Fibroblast of skin of right biceps (primary cell): Measurements from ENCODE around the gene ZBP1.

Source experiments
- DNase-seq: peaks from one replicate; pipeline ENCODE4 v3.0.0-alpha.2; 2013

Gene ZBP1

DNA sequence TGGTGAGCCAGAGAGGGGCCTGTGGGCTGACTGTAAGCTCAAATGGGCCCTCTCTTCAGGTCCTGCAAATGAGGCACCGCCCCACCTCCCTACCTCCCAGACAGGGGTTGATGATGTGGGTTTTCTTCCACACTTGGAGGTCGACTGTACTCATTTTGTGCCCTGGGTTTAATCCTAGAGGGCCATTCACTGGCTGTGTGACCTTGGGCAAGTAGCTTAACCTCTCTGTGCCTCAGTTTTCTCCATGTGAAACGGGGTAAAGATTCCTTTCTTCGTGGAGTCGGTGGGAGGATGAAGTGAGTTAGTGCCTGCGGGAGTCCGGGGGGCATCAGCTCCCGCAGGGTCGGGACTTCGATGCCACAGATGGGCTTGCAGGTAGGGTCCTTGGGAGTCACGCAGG, 23.9 kb downstream of the ZBP1 start:
- DNase-seq: no peak

DNA sequence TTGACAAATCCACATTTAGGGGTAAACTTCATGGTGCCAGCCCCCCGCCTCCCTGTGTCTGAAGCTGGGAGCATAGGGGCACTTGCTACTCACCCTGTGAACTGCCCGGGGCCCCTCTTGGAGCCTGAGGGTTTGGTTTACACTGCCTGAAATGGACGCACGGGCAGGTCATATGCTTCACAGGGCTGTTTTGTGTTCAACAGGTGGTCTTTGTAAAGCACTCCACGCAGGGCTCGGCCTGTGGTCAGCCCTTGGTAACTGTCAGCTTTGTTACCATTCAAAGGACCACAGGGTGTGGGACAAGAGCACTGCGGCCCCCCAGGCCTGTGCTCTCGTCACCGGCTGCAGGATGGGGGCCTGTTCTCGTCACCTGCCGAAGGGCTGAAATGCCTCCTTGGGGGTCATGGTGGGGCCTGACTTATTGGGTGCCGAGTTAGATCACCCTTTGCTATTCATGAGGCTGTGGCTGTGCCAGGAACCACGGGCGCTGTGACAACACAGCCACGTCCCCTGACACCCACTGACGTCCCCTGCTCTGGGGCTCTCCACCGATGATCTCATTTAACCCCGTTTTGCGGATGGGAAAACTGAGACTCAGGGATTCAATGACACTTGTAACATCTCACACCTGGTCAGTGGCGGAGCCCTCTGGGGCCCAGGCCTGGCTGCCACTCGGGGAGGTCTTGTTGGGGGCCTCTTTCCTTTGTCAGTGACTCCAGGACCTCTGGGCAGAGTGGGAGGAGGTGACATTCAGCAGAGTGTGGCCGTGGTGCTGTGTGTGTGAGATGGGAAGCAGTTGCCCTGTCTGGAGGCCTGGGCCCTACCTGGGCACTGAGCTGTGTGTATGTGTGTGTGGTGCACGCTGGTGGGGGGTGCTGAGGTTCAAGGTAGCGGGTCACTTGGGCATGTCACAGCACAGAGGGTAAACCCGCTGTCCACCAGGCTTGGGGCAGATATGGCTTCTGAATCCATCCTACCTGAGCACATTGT, 24.9 kb downstream of the ZBP1 start:
- no peak for DNase-seq

DNA sequence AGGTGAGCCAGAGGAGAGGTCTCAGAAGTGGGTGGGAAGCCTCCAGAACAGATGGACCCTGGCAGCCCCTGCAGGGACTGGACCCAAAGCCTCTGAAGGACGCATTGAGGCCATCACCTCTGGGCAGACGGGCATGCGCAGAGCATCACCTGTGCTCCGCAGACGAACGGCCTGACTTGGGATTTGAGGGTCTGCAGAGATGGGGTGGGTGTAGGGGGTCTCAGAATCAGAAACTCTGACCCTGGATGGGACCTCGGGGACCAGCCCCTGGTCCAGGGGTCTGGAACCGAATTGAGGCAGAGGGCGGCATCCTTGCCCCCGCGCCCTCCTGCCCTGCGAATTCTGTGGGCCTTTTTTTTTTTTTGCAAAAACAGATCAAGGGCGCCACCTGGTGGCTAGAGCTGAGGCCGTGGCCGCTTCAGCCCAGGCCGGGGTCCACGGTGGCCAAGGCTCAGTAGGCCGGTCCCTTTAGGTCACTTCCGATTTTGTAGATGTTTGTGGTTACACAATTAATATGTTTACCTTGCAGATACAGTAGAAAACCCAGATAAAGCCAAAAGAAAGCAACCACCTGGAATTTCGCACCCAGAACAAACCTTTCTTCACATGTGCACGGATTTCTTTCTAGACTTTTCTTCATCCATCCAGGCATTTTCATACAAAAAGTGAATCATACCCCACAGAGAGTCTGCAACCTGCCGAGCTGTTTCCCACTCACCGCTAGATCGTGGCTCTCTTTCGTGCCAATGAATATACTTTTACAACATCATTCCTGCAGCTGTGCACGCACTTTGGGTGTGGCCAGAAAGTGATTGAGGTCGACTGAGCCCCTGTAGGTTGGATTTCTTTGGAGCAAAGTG, 25.9 kb downstream of the ZBP1 start:
- peak; percentile 14 for DNase-seq

DNA sequence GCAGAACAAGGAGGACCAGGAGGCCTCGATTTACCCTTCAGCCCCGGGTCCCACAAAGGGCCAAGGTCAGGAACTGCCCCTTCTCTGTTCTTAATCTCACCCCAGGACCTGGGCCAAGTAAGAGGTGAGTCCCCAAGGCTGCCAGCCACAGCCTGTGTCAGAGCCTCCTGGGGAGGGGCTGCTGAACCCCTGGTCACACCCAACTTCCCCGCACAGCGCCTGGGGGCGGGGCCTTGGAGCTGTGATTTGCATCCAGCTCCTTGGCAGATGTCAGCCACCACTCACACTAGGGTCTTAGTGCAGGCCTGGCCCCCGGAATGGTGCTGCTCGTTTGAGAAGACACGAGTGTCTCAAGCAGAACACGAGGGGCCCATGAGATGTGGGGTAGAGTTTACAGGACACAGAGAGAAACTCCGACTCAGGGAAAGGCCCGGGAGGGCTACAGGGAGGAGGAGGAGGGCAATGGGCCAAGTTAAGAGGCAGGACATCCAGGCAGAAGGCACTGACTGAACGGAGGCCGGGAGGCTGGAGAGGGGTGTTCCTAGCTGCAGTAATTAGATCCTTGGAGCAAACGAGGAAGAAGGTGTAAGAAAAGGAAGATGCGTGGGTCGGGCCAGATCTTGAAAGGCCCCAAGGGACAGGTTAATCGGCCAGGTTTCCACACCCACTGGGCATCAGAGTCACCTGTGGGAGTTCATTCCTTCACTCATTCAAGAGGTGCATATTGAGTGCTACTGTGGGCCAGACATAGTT, 26.9 kb downstream of the ZBP1 start:
- DNase-seq: no peak

GRCh38 chr20:57592263-57593092, 27.7 kb downstream of the ZBP1 start:
- no peak for DNase-seq

DNA sequence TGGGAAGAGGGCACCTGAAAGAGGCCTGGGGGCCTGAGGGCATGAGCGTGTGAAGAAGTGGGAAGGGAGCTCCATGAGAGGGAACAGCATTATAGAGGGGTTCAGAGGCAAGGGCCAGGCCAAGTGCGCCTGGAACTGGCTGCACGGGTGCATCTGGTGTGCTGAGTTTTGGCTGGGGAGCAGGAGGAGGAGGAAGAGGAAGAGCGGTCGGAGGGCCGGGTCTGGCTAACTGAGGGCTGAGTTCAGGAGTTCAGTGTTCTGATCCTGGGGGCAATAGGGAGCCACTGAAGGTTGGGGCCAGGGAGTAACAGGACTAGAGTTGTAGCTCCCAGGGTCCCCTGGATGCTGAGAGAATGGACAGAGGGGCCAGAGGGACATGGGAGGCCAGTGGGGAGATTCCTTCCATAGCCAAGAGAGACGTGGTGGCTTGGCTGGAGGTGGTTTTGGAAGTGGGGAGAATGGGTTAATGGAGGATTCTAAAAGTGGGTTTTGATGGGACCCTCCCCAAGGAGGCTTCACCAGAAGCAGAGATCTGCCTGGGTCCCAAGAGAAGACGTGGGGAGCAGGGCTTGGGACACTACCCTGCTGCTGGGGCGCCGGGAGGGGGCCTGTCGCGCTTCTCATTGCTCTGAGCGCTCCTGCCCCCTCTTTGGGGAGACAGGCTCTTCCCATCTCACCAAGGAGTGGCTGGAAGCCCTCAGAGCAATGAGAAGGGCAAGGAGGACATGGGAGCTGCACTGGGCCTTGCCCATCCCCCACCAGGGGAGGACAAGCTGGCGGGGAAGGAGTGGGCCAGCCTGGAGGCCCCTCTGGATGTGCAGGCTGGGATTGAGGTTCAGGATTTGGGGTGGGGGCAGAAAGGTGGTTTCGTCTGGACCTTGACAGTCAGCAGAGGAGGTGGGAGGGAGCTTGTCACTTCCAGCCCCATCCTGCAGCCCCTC, 28.7 kb downstream of the ZBP1 start:
- no peak for DNase-seq

GRCh38 chr20:57590485-57591288, 29.5 kb downstream of the ZBP1 start:
- DNase-seq: no peak

DNA sequence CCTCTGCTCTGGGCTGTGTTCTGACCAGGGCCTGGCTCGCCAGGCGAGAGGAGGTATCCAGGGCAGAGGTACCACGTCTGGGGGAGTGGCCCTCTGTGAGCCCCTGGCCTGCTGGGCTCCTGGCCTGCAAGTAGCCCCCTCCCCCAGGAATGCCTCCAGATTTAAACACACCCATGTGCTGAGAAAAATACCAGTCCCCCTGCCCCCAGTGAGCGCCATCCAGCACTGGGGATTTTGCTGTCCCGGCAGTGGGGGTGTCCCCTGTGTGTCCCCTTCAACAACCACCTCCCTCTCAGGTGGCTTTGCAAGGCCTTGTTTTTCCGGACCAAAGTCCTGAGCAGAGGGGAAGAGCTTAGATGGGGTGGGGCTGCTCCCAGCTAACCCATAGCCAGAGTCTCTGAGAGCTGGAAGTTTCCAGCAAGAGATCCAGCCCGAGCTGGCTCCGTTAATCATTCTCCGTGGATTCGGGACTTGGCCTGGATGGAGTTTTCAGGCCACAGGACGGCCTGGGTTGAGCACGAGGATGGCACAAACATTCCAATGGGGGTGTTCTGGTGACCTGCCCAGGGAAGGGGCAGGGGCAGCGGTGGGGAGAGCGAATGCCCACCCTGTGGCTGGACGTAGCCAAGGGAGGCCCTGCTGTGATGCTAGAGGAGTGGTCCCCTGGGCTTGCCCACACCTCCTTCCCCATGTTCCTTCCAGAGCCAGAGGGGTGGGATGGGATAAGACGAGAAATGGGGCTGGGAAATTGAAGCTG, 30.3 kb downstream of the ZBP1 start:
- DNase-seq: no peak

DNA sequence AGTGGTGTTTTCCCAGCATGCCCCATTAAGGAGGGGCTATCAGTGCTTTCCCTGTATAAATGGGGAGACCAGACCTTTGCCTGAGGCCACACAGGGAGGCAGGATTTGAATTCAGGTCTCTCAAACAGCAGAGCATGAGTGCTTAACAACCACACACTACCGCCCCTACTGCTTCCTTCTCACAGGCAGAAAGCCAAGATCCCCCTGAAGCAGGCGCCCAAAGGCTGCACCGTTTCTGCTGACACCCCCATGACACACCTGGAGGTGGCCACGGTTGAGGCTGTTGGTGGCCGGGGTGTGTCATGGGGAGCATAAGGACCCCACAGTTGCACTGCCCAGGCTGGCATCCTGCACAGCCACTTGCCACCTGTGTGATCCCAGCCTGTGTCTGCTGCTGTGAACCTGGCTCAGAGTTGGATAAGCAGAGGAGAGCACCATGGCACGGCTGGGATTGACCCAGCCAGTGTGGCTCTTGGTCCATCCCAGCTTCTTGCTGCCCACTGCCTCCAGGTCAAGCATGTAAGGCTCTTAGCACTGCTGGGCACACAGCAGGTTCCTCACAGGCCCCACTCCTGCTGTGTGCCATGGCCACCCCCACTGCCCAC, 31.0 kb downstream of the ZBP1 start:
- DNase-seq: no peak

DNA sequence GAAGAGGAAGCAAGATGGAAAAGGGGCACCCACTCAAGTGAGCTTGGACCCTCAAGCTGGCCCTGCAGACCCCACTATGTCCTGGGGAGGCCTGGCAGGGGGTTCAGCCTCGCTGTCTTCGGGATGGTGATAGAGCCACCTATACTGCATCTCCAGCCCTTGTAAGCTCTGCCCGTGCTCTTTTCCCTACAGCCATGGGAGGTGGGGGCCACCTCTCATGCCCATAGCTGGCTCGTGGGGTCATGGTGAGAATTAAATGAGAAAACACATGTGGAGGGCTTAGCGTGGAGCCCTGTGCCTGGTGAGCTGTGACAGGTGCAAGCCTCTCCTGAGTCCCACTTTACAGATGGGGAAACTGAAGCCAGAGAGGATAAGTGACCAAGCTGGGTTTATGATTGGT, 31.6 kb downstream of the ZBP1 start:
- no peak for DNase-seq

GRCh38 chr20:57587989-57588377, 32.2 kb downstream of the ZBP1 start:
- DNase-seq: no peak

DNA sequence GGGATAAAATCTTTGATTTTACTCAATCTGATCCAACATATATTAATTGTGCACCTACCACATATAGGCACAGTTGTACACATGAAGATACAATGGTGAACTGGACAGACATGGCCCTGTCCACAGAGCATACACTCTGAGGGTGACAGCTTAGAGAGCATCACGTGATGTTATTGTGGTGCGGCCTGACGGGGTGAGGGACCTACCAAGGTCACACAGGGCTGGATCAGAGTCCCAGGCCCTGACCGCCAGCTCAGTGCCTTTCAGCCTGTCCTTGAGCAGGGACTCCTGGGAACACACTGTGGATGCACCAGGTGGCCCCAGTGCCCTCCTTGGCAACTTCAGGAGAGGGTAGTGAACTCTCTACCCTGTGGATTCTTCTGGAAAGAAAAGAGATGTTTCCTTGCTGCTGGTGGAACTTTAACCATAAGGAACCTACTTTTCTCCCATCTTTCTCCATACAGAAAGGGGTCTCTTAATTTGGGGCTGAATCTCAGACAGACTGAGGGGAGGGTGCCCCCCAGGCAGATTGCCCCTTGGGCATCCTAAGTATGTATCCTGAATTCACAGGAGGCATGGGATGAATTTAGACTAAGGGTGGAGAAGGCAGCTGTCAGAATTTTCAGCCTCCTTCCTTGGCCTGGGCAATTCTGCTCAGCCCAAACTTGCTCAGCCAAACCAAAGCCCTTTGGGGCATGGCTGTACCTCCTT, 32.8 kb downstream of the ZBP1 start:
- no peak for DNase-seq

DNA sequence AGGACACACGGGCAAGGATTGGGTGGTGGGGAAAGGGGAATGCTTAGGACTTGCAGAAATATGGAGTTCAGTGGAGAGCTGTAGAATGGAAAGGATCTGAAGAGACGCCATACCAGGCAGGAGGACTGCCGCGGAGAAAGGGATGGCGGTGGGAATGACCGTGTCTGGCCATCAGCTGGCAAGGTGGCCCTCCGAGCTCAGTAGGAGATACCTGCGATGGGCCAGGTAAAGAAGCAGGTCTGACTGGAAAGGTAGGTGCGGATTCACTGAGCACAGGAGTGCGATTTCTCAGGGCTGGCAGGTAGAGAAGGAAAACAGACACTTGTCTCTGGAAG, 33.3 kb downstream of the ZBP1 start:
- no peak for DNase-seq

- DNase-seq: no peak
These were observed 33.8 kb downstream of the ZBP1 start for GRCh38 chr20:57586370-57586793.

DNA sequence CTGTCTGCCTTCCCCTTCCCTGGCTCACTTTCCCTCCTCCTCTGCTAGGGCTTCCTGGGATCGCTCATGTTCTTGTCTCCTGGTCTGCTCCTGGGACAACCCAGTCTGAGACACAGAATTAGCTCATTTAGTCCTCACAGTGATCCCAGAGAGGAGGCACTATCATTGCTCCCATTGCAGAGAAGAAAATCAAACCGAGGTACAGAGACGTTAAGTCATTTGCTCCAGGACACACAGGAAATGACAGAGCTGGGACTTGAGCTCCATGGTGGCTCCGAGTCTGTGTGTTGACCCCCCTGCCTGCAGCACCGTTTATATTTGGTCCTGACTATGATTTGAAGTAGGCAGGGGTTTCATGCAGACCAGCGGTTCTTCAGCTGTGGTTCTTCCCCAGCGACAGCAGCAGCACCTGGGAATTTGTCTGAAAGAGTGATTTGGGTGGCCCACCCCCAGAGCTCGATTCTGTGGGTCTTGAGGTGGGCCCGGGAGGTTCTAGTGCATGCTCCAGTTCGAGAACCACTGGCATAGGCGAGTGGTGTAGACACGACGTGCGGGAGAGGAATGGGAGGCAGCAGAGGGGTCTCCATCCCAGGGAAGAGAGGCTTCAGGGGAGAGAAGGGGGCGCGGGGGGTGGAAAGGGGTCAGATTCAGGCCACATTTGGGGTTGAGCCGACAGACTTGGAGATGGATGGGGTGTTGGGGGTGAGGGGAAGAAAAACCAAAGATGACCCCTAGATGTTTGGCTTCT, 34.6 kb downstream of the ZBP1 start:
- DNase-seq: no peak

DNA sequence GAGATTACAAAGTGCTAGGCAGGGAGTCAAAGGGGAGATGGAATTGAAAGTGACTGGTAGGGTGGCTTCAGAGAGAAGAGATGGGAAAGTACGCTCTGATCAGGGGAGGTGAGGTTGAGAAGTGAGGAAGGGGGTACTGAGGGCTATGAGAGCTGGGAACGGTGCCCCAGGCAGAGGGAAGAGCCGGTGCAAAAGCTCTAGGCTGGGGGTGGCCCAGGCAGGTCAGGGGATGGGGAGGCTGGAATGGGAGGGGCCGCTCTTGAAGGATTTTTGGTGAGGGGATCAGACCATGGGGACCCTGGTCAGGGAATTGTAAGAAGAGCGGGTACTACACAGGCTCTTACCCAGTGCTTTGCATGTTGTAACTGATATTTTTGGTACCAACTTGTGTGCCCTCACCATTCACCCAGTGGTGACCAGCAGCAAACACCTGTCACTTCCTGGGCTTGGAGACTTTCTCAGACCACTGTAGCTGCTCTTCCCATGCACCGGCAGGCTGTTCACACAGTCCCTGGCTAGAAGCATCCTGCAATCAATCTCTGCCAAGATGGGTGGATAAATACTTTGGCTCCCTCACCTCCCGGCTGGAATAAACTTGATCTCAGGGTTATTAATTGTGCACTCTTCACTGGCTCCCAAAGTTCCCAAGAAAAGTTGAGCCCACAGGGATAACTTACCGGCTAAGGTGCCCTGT, 35.3 kb downstream of the ZBP1 start:
- DNase-seq: no peak
